Bronchial smooth muscle cell (primary cell): Measurements from ENCODE around the gene TXNIP. TPM values are rescaled to one million over a fixed set of nuclear protein-coding genes. Genes with fewer than 3 reads are reported as not detected.

Source experiments
- total RNA-seq: library from RNA; depleted of rRNA; stranded (reverse); fragments of >200 nt; gene quantifications from 2 replicates; pipeline ENCODE4 v1.2.1, GENCODE V29; 2014

The TXNIP gene
- total RNA-seq, result 318 and 471 TPM in 2 replicates

GRCh38 chr1:145996433-145997015 is at the start of gene TXNIP:
TSS of gene TXNIP (minus strand) at chr1:145996579. CDS start at chr1:145996266, 313 bp downstream.

GRCh38 chr1:146021622-146022402 is 25.4 kb upstream of the TXNIP start, which contains the start of gene HJV:
TSS of gene HJV (minus strand) at chr1:146021735. CDS start at chr1:146020231, 1,504 bp downstream.

GRCh38 chr1:145964328-145965118 is 31.9 kb downstream of the TXNIP start, which contains the start of the genes ANKRD34A and POLR3GL:
TSS of gene ANKRD34A (minus strand) at chr1:145964575. CDS start at chr1:145961759, 2,816 bp downstream.
TSS of gene POLR3GL (plus strand) at chr1:145964690. CDS start at chr1:145974866, 10,176 bp downstream.

GRCh38 chr1:145957443-145958319 is 38.7 kb downstream of the TXNIP start, which contains the start of gene LIX1L:
TSS of gene LIX1L (minus strand) at chr1:145958017. CDS start at chr1:145957927, 90 bp downstream.

Other genes with a start within 250 kb of the TXNIP start
- gene RNF115, start 172.5 kb downstream of the TXNIP start, total RNA-seq, result 12.5 and 19.9 TPM in 2 replicates
- 31.4 and 31.7 TPM in 2 replicates for gene POLR3C, start 172.4 kb downstream of the TXNIP start, total RNA-seq
- gene NUDT17, start 150.9 kb downstream of the TXNIP start, total RNA-seq, result 1.6 and 2.4 TPM in 2 replicates
- gene PIAS3, start 137.5 kb downstream of the TXNIP start, total RNA-seq, result 4.9 and 6.5 TPM in 2 replicates
- 2.9 and 5.2 TPM in 2 replicates for gene ANKRD35, start 110.7 kb downstream of the TXNIP start, total RNA-seq
- gene ITGA10, start 86.5 kb downstream of the TXNIP start, total RNA-seq, result 1.1 and 3.8 TPM in 2 replicates
- 26.5 and 27.6 TPM in 2 replicates for gene PEX11B, start 77.9 kb downstream of the TXNIP start, total RNA-seq
- gene RBM8A, start 69.1 kb downstream of the TXNIP start, total RNA-seq, result 98.8 and 98.9 TPM in 2 replicates
- 9.6 and 12.5 TPM in 2 replicates for gene LIX1L, start 38.6 kb downstream of the TXNIP start, total RNA-seq
- gene ANKRD34A, start 32.0 kb downstream of the TXNIP start, total RNA-seq, result 0.09 and 0.32 TPM in 2 replicates
- gene POLR3GL, start 31.9 kb downstream of the TXNIP start, total RNA-seq, result 22.6 and 26.2 TPM in 2 replicates
- gene HJV, start 25.2 kb upstream of the TXNIP start, total RNA-seq, result not detected in 2 replicates
- gene NBPF10, start 148.2 kb upstream of the TXNIP start, total RNA-seq, result 2.8 and 4.9 TPM in 2 replicates
- gene NOTCH2NLA, start 232.4 kb upstream of the TXNIP start, total RNA-seq, result 81.0 and 86.9 TPM in 2 replicates